Fibroblast of pulmonary artery (primary cell): ENCODE data around the gene TJP2.

Source experiments
- DNase-seq: peaks from one replicate; pipeline ENCODE4 v3.0.0-alpha.2; 2010; ENCODE audit warnings: low read depth
- H3K4me3 ChIP-seq: replicated peaks from 2 replicates; pipeline ENCODE4 v1.5.1; 2011; ENCODE audit warnings: low read depth, mild to moderate bottlenecking, control low read depth, low read length, moderate library complexity
- CTCF ChIP-seq: IDR thresholded peaks from 2 replicates; pipeline ENCODE4 v1.5.1; 2011; ENCODE audit warnings: mild to moderate bottlenecking, control low read depth, low read length, inconsistent platforms; ENCODE audit errors: missing control alignments

Gene TJP2

GRCh38 chr9:69237702-69238295 is 63.7 kb downstream of the TJP2 start:
- TF ChIP-seq CTCF, result no peak
- H3K4me3 ChIP-seq, result no peak overlapping the region
- no peak for DNase-seq

GRCh38 chr9:69243116-69243515 is 69.0 kb downstream of the TJP2 start:
- no peak overlapping the region for H3K4me3 ChIP-seq
- DNase-seq, result no peak
- TF ChIP-seq CTCF, result no peak

GRCh38 chr9:69246629-69247028 is 72.6 kb downstream of the TJP2 start:
- H3K4me3 ChIP-seq, result no peak overlapping the region
- no peak for TF ChIP-seq CTCF
- DNase-seq, result no peak

- no peak for TF ChIP-seq CTCF
- no peak for DNase-seq
- H3K4me3 ChIP-seq, result no peak overlapping the region
Measured at GRCh38 chr9:69248005-69248404, 73.9 kb downstream of the TJP2 start.

GRCh38 chr9:69249337-69249736 is 75.3 kb downstream of the TJP2 start:
- DNase-seq, result no peak
- no peak overlapping the region for H3K4me3 ChIP-seq
- no peak for TF ChIP-seq CTCF

- no peak for TF ChIP-seq CTCF
- H3K4me3 ChIP-seq, result no peak overlapping the region
- DNase-seq, result no peak
Measured at GRCh38 chr9:69250681-69251080, 76.6 kb downstream of the TJP2 start.

- no peak for DNase-seq
- H3K4me3 ChIP-seq, result no peak overlapping the region
- TF ChIP-seq CTCF, result no peak
Measured at GRCh38 chr9:69252436-69252835, 78.4 kb downstream of the TJP2 start.
